ENCODE results near the gene TTLL5. TPM values are rescaled to one million over a fixed set of nuclear protein-coding genes. Genes with fewer than 3 reads are reported as not detected.
A peak's percentile ranks its signal among the peaks of the same experiment; 100 is the strongest.

TTLL5 gene
- total and polyA plus RNA-seq, 10 of the 15 experiments (the other 5 are each of a cell fraction or from before 2014, with no cell fraction given): 3.2 to 25.9 (median 13.8) TPM

DNA sequence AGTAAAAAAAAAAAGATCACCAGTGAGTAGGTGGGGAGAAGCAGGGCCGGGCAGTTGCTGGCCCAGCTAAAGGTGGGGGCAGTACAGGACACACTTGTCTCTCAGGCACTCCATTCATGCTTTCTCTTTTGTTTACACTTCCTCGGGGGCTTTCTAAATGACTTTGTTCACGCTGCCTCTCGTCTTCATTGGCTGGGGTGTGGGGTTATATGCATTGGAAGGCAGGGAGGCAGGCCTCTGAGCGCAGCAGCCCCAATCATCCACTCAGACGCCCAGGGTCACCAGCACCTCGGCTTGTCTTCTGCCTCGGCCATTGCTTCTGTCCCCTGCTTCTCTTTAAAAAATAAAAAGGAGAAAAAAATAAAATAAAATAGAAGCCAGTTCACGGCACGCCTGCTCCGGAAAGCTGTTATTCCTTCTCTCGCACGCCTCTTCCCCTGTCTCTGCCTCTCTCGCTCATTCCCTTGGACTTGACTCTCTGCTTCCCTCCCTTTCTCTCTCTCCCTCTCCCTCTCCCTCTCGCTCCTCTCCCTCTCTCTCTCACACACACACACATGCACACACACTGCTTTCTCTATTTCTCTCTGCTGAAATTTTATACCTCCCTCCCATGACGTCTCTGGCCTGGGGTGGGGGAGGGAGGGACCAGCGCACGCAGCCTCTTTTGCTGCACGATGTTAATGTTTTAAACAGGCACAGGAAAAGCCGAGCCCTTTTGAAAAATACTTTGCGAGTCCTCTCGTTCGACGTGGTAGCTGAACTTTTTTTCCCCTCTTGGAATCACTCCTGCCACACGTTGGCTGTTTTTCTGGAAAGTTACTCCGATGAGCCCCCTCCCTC lies 320.6 kb downstream of the TTLL5 start, which contains the start of gene TGFB3 (continued):
- TF ChIP-seq SPI1 (IDR thresholded peaks at IDR 0.05; ENCODE audit: borderline replicate concordance, insufficient read depth, low read depth, low read length) (peak; percentile 60; the same call in 1 of the 2 replicates), POLR2A (IDR thresholded peaks at IDR 0.05; ENCODE audit: low read depth, low read length) (peak; percentile 38; the same call in 1 of the 2 replicates), POU2F2 (IDR thresholded peaks at IDR 0.05; ENCODE audit: borderline replicate concordance, low read depth, low read length) (peak; percentile 73; the same call in 1 of the 3 replicates), NRF1 (conservative IDR thresholded peaks at IDR 0.05; ENCODE audit: low read depth, low read length) (no peak), HDGF (IDR thresholded peaks at IDR 0.05) (peak; percentile 92), NBN (IDR thresholded peaks at IDR 0.05) (peak; percentile 88)
- TF ChIP-seq, protein P1, sequence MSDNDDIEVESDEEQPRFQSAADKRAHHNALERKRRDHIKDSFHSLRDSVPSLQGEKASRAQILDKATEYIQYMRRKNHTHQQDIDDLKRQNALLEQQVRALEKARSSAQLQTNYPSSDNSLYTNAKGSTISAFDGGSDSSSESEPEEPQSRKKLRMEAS (IDR thresholded peaks at IDR 0.05; ENCODE audit: low read depth, low read length): no peak

DNA sequence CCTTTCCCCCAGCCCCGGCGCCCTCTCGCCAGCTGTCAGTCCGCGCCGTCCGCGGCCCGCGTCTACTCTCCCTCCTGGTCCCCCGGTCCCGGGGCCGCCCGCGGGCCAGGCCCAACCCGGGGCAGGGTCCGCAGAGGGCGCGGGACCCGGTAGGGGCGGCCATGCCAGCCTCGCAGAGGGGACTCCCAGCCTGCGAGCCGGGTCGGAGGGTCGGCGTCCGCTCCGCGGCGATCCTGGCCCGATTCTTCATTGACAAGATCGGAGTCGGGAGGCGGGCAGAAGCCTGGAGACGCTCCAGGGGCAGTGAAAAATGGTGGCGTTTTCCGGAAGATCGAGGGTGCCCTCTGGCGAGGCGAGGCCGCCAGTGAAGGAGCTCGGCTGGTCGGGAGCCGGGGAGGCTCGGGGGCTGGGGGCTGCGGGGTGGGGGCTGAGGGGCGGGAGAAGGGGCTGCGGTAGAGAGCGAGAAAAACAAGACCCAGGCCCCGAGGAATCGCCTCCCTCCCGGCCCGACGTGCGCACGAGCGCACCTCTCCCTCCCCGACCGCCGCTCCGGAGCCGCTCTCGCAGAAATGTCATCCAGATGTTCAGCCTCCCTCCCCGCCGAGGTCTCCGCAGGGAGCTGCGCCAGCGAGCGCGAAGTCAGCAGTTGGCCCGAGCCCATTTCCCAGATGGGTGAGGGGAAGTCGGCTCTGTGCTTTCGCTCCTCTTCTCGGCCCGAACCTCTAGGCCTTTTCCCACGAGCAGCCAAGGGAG lies 321.4 kb downstream of the TTLL5 start:
- Histone ChIP-seq H3K27me3 (replicated peaks in 1 of 2; ENCODE audit: control insufficient read depth in 2 of 2, insufficient read depth in 2 of 2, low read length in 1 of 2) (no peaks in the 10 kb centered on the region; a peak in 1 of 4 replicates), H3K4me2 (ENCODE audit: control insufficient read depth, insufficient read depth) (peak overlapping the region; percentile 99), H3K79me2 (ENCODE audit: control insufficient read depth, insufficient read depth, low read length) (peaks cover 1% of the 10 kb centered on the region; the same call in 1 of the 2 replicates), H4K20me1 (ENCODE audit: control insufficient read depth, insufficient read depth) (no peaks in the 10 kb centered on the region), H3K4me3 (peak overlapping the region; percentile 92), H3K27ac (ENCODE audit: control insufficient read depth, insufficient read depth) (0 out of 2 replicates have a peak overlapping the region, but pooled peaks have one; percentile 47), H3K4me1 (ENCODE audit: control insufficient read depth, insufficient read depth, low read length) (peaks cover 24% of the 10 kb centered on the region), H3K9me3 (replicated peaks; ENCODE audit: control insufficient read depth, insufficient read depth, low read length) (no peaks in the 10 kb centered on the region), H2AFZ (ENCODE audit: control insufficient read depth, low read depth, low read length) (peak overlapping the region; percentile 94), H3K36me3 (ENCODE audit: control insufficient read depth in 2 of 2, insufficient read depth in 2 of 2, low read length in 1 of 2) (no peaks in the 10 kb centered on the region), H3K9ac (ENCODE audit: control insufficient read depth, insufficient read depth, low read length) (peak overlapping the region; percentile 76)
- SMC1A ChIA-PET (ENCODE audit: uncharacterized antibody, unreplicated experiment): interaction anchor here (0.6 to 13.7 kb wide), 19 partner anchors 11 to 325 kb away, joined by 3 to 190 read pairs (median 4); no protein-coding TSS in a partner anchor
- in situ Hi-C loops (cut with MboI): loop anchor here (5.0 to 10.0 kb wide), 3 partner anchors 75 to 408 kb away; partner anchors contain the start of gene FLVCR2
- RAD21 ChIA-PET (ENCODE audit: unreplicated experiment): interaction anchor here (0.6 to 11.1 kb wide), 22 partner anchors 9 to 405 kb away, joined by 3 to 179 read pairs (median 4); partner anchors contain the start of genes ERG28 and TTLL5
- POLR2A ChIA-PET: interaction anchor here (1.5 kb wide), 1 partner anchor 76 kb away, joined by 4 read pairs; no protein-coding TSS in a partner anchor
- FAIRE-seq (no peak), ATAC-seq (peak; percentile 81), DNase-seq (ENCODE audit: low read depth, low spot score) (no peak)
- CTCF ChIA-PET: interaction anchor here (0.6 to 15.4 kb wide), 41 partner anchors 8 to 1368 kb away, joined by 3 to 390 read pairs (median 4); partner anchors contain the start of genes ERG28, FLVCR2 and TTLL5
- no TSS peak for BruUV-seq (replicated peaks)
- intact Hi-C loops (cut with micrococcal nuclease; ENCODE audit: unreplicated experiment): loop anchor here (1.0 to 10.0 kb wide), 4 partner anchors 76 to 408 kb away; partner anchors contain the start of gene FLVCR2
- 2% methylated on average over 48 of the region's 77 CpGs for WGBS (ENCODE audit: insufficient coverage, insufficient replicate concordance, low lambda C conversion rate, missing lambda C conversion rate)
- TF ChIP-seq BACH1 (IDR thresholded peaks at IDR 0.05; ENCODE audit: borderline replicate concordance): 0 out of 2 replicates have a peak, but pooled peaks have one; percentile 51
- peak; percentile 91 for TF ChIP-seq LARP7 (IDR thresholded peaks at IDR 0.05)
- TF ChIP-seq MYC (IDR thresholded peaks at IDR 0.05; ENCODE audit: insufficient read depth, insufficient read length, insufficient replicate concordance, low read length, severe bottlenecking): no peak
- TF ChIP-seq RB1 (IDR thresholded peaks at IDR 0.05; ENCODE audit: borderline replicate concordance): 0 out of 2 replicates have a peak, but pooled peaks have one; percentile 16
- 0 out of 3 replicates have a peak, but pooled peaks have one; percentile 12 for TF ChIP-seq POU2F2 (IDR thresholded peaks at IDR 0.05; ENCODE audit: borderline replicate concordance, low read depth, low read length)
- TF ChIP-seq IKZF1 (conservative IDR thresholded peaks at IDR 0.05): peak; percentile 86
- TF ChIP-seq BHLHE40 (IDR thresholded peaks at IDR 0.05; ENCODE audit: borderline replicate concordance in 1 of 2, low read depth in 2 of 2, low read length in 1 of 2): 0 out of 4 replicates have a peak, but pooled peaks of 1 of the 2 experiments have one; percentile 38
- no peak for TF ChIP-seq SREBF2 (IDR thresholded peaks at IDR 0.05; ENCODE audit: low read length)
- TF ChIP-seq, protein P2, sequence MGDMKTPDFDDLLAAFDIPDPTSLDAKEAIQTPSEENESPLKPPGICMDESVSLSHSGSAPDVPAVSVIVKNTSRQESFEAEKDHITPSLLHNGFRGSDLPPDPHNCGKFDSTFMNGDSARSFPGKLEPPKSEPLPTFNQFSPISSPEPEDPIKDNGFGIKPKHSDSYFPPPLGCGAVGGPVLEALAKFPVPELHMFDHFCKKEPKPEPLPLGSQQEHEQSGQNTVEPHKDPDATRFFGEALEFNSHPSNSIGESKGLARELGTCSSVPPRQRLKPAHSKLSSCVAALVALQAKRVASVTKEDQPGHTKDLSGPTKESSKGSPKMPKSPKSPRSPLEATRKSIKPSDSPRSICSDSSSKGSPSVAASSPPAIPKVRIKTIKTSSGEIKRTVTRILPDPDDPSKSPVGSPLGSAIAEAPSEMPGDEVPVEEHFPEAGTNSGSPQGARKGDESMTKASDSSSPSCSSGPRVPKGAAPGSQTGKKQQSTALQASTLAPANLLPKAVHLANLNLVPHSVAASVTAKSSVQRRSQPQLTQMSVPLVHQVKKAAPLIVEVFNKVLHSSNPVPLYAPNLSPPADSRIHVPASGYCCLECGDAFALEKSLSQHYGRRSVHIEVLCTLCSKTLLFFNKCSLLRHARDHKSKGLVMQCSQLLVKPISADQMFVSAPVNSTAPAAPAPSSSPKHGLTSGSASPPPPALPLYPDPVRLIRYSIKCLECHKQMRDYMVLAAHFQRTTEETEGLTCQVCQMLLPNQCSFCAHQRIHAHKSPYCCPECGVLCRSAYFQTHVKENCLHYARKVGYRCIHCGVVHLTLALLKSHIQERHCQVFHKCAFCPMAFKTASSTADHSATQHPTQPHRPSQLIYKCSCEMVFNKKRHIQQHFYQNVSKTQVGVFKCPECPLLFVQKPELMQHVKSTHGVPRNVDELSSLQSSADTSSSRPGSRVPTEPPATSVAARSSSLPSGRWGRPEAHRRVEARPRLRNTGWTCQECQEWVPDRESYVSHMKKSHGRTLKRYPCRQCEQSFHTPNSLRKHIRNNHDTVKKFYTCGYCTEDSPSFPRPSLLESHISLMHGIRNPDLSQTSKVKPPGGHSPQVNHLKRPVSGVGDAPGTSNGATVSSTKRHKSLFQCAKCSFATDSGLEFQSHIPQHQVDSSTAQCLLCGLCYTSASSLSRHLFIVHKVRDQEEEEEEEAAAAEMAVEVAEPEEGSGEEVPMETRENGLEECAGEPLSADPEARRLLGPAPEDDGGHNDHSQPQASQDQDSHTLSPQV (IDR thresholded peaks at IDR 0.05): peak; percentile 30; the same call in 1 of the 2 replicates
